Liver (tissue), 9 donors: ENCODE results near the gene KCNQ5. TPM values are rescaled to one million over a fixed set of nuclear protein-coding genes. Genes with fewer than 3 reads are reported as not detected.

Experiments
- DNase-seq: peaks from one replicate; pipeline ENCODE4 v3.0.0-alpha.2; 2017; ENCODE audit warnings: low spot score
- H3K27ac ChIP-seq, 2 donors: one replicate each; pipeline ENCODE4 v1.7.0; 2013; ENCODE audit warnings: inconsistent platforms in 2 of 2, low read length in 2 of 2, control low read depth in 1 of 2, low read depth in 1 of 2, mild to moderate bottlenecking in 1 of 2
- H3K27me3 ChIP-seq, 4 donors: one replicate each; pipeline versions ENCODE4 v1.6.1 to v1.7.0; 2013; ENCODE audit warnings: low read length in 3 of 4, inconsistent platforms in 1 of 4, mild to moderate bottlenecking in 1 of 4, moderate library complexity in 1 of 4; ENCODE audit not compliant: control insufficient read depth in 4 of 4, insufficient read depth in 4 of 4
- H3K36me3 ChIP-seq, 4 donors: one replicate each; pipeline versions ENCODE4 v1.6.1 to v1.7.0; 2013; ENCODE audit warnings: low read length in 3 of 4, mild to moderate bottlenecking in 3 of 4, low read depth in 1 of 4, moderate library complexity in 1 of 4; ENCODE audit not compliant: control insufficient read depth in 4 of 4, insufficient read depth in 3 of 4
- H3K4me1 ChIP-seq, 4 donors: one replicate each; pipeline versions ENCODE4 v1.6.1 to v1.7.0; 2013; ENCODE audit warnings: low read length in 3 of 4, mild to moderate bottlenecking in 3 of 4, moderate library complexity in 1 of 4; ENCODE audit not compliant: control insufficient read depth in 4 of 4, insufficient read depth in 4 of 4
- H3K4me3 ChIP-seq, 3 donors: one replicate each; pipeline versions ENCODE4 v1.6.1 to v1.7.0; 2013; ENCODE audit warnings: low read length in 3 of 3, control low read depth in 1 of 3, low read depth in 1 of 3, mild to moderate bottlenecking in 1 of 3
- H3K9ac ChIP-seq, 2 donors: one replicate each; pipeline ENCODE4 v1.7.0; 2013; ENCODE audit warnings: low read length in 2 of 2, mild to moderate bottlenecking in 2 of 2, moderate library complexity in 2 of 2, control low read depth in 1 of 2, low read depth in 1 of 2
- H3K9me3 ChIP-seq, 4 donors: one replicate each; pipeline versions ENCODE4 v1.6.1 to v1.7.0; 2013; ENCODE audit warnings: low read length in 3 of 4; ENCODE audit not compliant: control insufficient read depth in 4 of 4
- CTCF ChIP-seq: fragments of 150-350 bp; IDR thresholded peaks from 2 replicates; pipeline ENCODE4 v1.5.1; 2017; ENCODE audit warnings: improper control_type of control experiment, low read depth, low read length; ENCODE audit not compliant: missing input control
- EGR1 ChIP-seq, 2 donors: IDR thresholded peaks; 2 replicates each; pipeline ENCODE4 v1.6.1; 2016 to 2018; ENCODE audit warnings: antibody characterized with exemption in 2 of 2, low read depth in 2 of 2
- FOXA2 ChIP-seq: IDR thresholded peaks from 2 replicates; pipeline ENCODE4 v1.6.1; 2016; ENCODE audit warnings: antibody characterized with exemption
- GABPA ChIP-seq, 2 donors: IDR thresholded peaks in 1 of 2; conservative IDR thresholded peaks in 1 of 2; 2 replicates each; pipeline ENCODE4 v1.6.1; 2016; ENCODE audit warnings: antibody characterized with exemption in 2 of 2, mild to moderate bottlenecking in 1 of 2, moderate library complexity in 1 of 2
- HNF4A ChIP-seq, 2 donors: conservative IDR thresholded peaks; 2 replicates each; pipeline ENCODE4 v1.6.1; 2016; ENCODE audit warnings: antibody characterized with exemption in 2 of 2, mild to moderate bottlenecking in 2 of 2
- HNF4G ChIP-seq: IDR thresholded peaks from 2 replicates; pipeline ENCODE4 v1.6.1; 2016; ENCODE audit warnings: antibody characterized with exemption
- JUND ChIP-seq, 2 donors: IDR thresholded peaks; 2 replicates each; pipeline ENCODE4 v1.6.1; 2016; ENCODE audit warnings: antibody characterized with exemption in 2 of 2
- RAD21 ChIP-seq, 2 donors: IDR thresholded peaks; 2 replicates each; pipeline ENCODE4 v1.6.1; 2016; ENCODE audit warnings: antibody characterized with exemption in 2 of 2, mild to moderate bottlenecking in 2 of 2
- RXRA ChIP-seq, 2 donors: IDR thresholded peaks; 2 replicates each; pipeline ENCODE4 v1.6.1; 2017 to 2018; ENCODE audit warnings: antibody characterized with exemption in 2 of 2, mild to moderate bottlenecking in 1 of 2
- SP1 ChIP-seq: IDR thresholded peaks from 2 replicates; pipeline ENCODE4 v1.6.1; 2018; ENCODE audit warnings: antibody characterized with exemption, mild to moderate bottlenecking
- TAF1 ChIP-seq: conservative IDR thresholded peaks from 2 replicates; pipeline ENCODE4 v1.6.1; 2016; ENCODE audit warnings: antibody characterized with exemption, mild to moderate bottlenecking
- YY1 ChIP-seq: IDR thresholded peaks from 2 replicates; pipeline ENCODE4 v1.6.1; 2016; ENCODE audit warnings: antibody characterized with exemption, mild to moderate bottlenecking
- ZBTB33 ChIP-seq: IDR thresholded peaks from 2 replicates; pipeline ENCODE4 v1.6.1; 2016; ENCODE audit warnings: antibody characterized with exemption
- WGBS: extraction: QIAGEN DNeasy Blood & Tissue Kit; methylation state at CpG from one replicate; pipeline ENCODE4 v1.1.7; 2013; 5-methylcytosine and 5-hydroxymethylcytosine counted together
- polyA plus RNA-seq, 2 donors: library from polyadenylated mRNA; stranded (reverse) in 1 of 2; unstranded in 1 of 2; fragments of 200-250 nt in 1 of 2; fragments of >200 nt in 1 of 2; fragmentation: Nextera tagmentation in 1 of 2; extraction: Ambion mirVana in 1 of 2; gene quantifications; one replicate each; pipeline versions ENCODE4 v1.2.1 to v1.2.3, GENCODE V29; 2013 to 2015
- total RNA-seq, 2 donors: library from RNA; depleted of rRNA; stranded (reverse); fragments of >200 nt; gene quantifications; one replicate each; pipeline ENCODE4 v1.2.3, GENCODE V29; 2014
- TF ChIP-seq, protein P1 (sequence below): IDR thresholded peaks from 2 replicates; pipeline ENCODE4 v1.6.1; 2016; ENCODE audit warnings: antibody characterized with exemption, mild to moderate bottlenecking
- TF ChIP-seq, protein P2 (sequence below): IDR thresholded peaks from 2 replicates; pipeline ENCODE4 v1.6.1; 2016; ENCODE audit warnings: antibody characterized with exemption
- TF ChIP-seq, protein P3 (sequence below): IDR thresholded peaks from 2 replicates; pipeline ENCODE4 v1.6.1; 2016; ENCODE audit warnings: antibody characterized with exemption
- donor health status: healthy.
- donor health status: healthy.
- donor health status: healthy.
- donor health status: healthy.
- donor health status: healthy.

KCNQ5 gene
- total and polyA plus RNA-seq, 4 donors, result 0.02 to 1.1 (median 0.15) TPM

DNA sequence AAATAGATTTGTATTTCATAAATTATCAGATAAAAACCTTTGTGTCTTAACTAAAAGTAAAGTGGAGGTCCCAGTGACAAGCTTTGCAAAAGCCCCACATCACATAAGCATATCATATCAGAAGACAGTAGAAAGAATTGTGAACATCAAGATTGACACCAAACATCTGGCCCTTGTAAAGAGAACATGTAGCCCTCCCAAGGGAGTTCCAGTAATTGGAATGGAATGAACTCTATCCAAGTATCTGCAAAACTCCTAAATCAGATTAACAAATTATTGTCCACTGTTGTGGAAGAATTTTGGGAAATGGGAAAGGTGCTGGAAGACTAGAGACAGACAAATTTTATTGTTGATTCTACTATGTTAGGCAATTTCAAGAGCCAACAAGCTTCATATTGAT lies 268.8 kb downstream of the KCNQ5 start:
- no peaks in the 10 kb centered on the region for H3K36me3 ChIP-seq
- H3K9me3 ChIP-seq, result peaks cover 0 to 3% (median 0%) of the 10 kb centered on the region in 4 donors
- no peak for DNase-seq
- H3K4me3 ChIP-seq, result no peak overlapping the region
- H3K27ac ChIP-seq, result no peak overlapping the region
- TF ChIP-seq JUND (IDR thresholded peaks at IDR 0.05), result no peak
- TF ChIP-seq ZBTB33, result no peak
- TF ChIP-seq CTCF, result no peak
- TF ChIP-seq RXRA (IDR thresholded peaks at IDR 0.05), result no peak
- TF ChIP-seq FOXA2, result no peak
- no peak for TF ChIP-seq TAF1
- no peak for TF ChIP-seq GABPA (IDR thresholded peaks at IDR 0.05 in 1 of 2, conservative IDR thresholded peaks at IDR 0.05 in 1 of 2)
- TF ChIP-seq, protein P1, sequence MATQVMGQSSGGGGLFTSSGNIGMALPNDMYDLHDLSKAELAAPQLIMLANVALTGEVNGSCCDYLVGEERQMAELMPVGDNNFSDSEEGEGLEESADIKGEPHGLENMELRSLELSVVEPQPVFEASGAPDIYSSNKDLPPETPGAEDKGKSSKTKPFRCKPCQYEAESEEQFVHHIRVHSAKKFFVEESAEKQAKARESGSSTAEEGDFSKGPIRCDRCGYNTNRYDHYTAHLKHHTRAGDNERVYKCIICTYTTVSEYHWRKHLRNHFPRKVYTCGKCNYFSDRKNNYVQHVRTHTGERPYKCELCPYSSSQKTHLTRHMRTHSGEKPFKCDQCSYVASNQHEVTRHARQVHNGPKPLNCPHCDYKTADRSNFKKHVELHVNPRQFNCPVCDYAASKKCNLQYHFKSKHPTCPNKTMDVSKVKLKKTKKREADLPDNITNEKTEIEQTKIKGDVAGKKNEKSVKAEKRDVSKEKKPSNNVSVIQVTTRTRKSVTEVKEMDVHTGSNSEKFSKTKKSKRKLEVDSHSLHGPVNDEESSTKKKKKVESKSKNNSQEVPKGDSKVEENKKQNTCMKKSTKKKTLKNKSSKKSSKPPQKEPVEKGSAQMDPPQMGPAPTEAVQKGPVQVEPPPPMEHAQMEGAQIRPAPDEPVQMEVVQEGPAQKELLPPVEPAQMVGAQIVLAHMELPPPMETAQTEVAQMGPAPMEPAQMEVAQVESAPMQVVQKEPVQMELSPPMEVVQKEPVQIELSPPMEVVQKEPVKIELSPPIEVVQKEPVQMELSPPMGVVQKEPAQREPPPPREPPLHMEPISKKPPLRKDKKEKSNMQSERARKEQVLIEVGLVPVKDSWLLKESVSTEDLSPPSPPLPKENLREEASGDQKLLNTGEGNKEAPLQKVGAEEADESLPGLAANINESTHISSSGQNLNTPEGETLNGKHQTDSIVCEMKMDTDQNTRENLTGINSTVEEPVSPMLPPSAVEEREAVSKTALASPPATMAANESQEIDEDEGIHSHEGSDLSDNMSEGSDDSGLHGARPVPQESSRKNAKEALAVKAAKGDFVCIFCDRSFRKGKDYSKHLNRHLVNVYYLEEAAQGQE, result no peak
- no peak for TF ChIP-seq EGR1 (IDR thresholded peaks at IDR 0.05; ENCODE audit: low read depth in 2 of 2)
- no peak for TF ChIP-seq YY1
- no peak for TF ChIP-seq SP1
- TF ChIP-seq HNF4A (conservative IDR thresholded peaks at IDR 0.05), result no peak
- no peak for TF ChIP-seq RAD21 (IDR thresholded peaks at IDR 0.05)
- H3K9ac ChIP-seq, result no peak overlapping the region
- peaks cover 0 to 8% (median 0%) of the 10 kb centered on the region in 4 donors for H3K27me3 ChIP-seq
- no peaks in the 10 kb centered on the region for H3K4me1 ChIP-seq

DNA sequence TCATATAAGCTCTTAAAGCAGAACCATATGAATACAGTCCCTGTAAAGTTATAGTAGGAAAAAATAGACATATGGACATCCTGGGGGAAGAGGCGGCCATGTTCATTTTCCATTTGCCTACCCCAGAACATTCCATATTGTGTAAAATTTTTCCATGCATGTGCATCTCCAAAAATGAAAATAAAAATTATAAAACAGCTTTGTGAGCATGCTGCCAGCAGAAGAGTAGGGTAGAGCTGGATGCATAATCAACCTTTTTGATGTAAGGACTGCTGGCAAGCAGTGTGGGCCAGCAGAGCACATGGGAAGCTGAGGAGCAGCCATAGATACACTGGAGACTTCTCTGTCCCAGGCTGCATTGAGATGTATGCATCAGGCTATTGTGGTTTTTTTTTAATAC lies 271.0 kb downstream of the KCNQ5 start:
- Histone ChIP-seq H3K9ac (no peak overlapping the region), H3K4me1 (no peaks in the 10 kb centered on the region), H3K9me3 (no peaks in the 10 kb centered on the region), H3K27ac (no peak overlapping the region), H3K4me3 (no peak overlapping the region), H3K36me3 (no peaks in the 10 kb centered on the region), H3K27me3 (peaks cover 0 to 8% (median 0%) of the 10 kb centered on the region in 4 donors)
- TF ChIP-seq CTCF, result no peak
- TF ChIP-seq GABPA (IDR thresholded peaks at IDR 0.05 in 1 of 2, conservative IDR thresholded peaks at IDR 0.05 in 1 of 2), result no peak
- TF ChIP-seq FOXA2, result no peak
- TF ChIP-seq SP1, result no peak
- TF ChIP-seq, protein P2, sequence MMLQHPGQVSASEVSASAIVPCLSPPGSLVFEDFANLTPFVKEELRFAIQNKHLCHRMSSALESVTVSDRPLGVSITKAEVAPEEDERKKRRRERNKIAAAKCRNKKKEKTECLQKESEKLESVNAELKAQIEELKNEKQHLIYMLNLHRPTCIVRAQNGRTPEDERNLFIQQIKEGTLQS, result no peak
- TF ChIP-seq, protein P3, sequence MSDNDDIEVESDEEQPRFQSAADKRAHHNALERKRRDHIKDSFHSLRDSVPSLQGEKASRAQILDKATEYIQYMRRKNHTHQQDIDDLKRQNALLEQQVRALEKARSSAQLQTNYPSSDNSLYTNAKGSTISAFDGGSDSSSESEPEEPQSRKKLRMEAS, result no peak
- TF ChIP-seq TAF1, result no peak
- no peak for TF ChIP-seq RXRA (IDR thresholded peaks at IDR 0.05)
- TF ChIP-seq RAD21 (IDR thresholded peaks at IDR 0.05), result no peak
- no peak for TF ChIP-seq HNF4G
- WGBS, result 71% methylated on average over 1 of the region's 1 CpG
- no peak for DNase-seq
